SKM-1 treated with dmso at 0.1 percent for 144 hours (cell line): ENCODE measurements around the gene HES4.
A peak's percentile ranks its signal among the peaks of the same experiment; 100 is the strongest.
"Not testable (repeated sequence)": the region's sequence is repeated elsewhere in the genome, so short reads cannot be mapped to it uniquely, and the experiment has no call there.

Source experiments
- DNase-seq: peaks from one replicate; lab custom pipeline; 2025; ENCODE audit not compliant: unreplicated experiment; lab: John Stamatoyannopoulos, UW

Gene HES4

GRCh38 chr1:981491-981954 is 18.4 kb downstream of the HES4 start:
- no peak for DNase-seq

- DNase-seq, result no peak
Measured at GRCh38 chr1:980602-981395, 19.1 kb downstream of the HES4 start.

- DNase-seq, result no peak
Measured at GRCh38 chr1:980137-980571, 19.7 kb downstream of the HES4 start.

GRCh38 chr1:979744-980072 is 20.2 kb downstream of the HES4 start:
- DNase-seq, result no peak

GRCh38 chr1:978835-979743 is 20.8 kb downstream of the HES4 start:
- no peak for DNase-seq

GRCh38 chr1:978069-978834 is 21.6 kb downstream of the HES4 start:
- DNase-seq, result no peak

- DNase-seq, result not testable (repeated sequence)
Measured at GRCh38 chr1:976791-977190, 23.1 kb downstream of the HES4 start.

- DNase-seq, result peak; percentile 12
Measured at GRCh38 chr1:975896-976683, 23.8 kb downstream of the HES4 start.

- DNase-seq, result no peak
Measured at GRCh38 chr1:975365-975764, 24.5 kb downstream of the HES4 start.

GRCh38 chr1:974687-975328 is 25.1 kb downstream of the HES4 start:
- DNase-seq, result no peak

- no peak for DNase-seq
Measured at GRCh38 chr1:974293-974640, 25.6 kb downstream of the HES4 start.

GRCh38 chr1:973459-974292 is 26.2 kb downstream of the HES4 start:
- DNase-seq, result no peak

GRCh38 chr1:972726-973458 is 27.0 kb downstream of the HES4 start:
- DNase-seq, result no peak

- no peak for DNase-seq
Measured at GRCh38 chr1:971751-972506, 28.0 kb downstream of the HES4 start.

- no peak for DNase-seq
Measured at GRCh38 chr1:970973-971730, 28.7 kb downstream of the HES4 start.

- no peak for DNase-seq
Measured at GRCh38 chr1:970242-970972, 29.5 kb downstream of the HES4 start.
